ENCODE measurements around the gene STH. TPM values are rescaled to one million over a fixed set of nuclear protein-coding genes. Genes with fewer than 3 reads are reported as not detected.

STH gene
- polyA plus RNA-seq, 1 experiment = not detected

- Histone ChIP-seq H3K4me3 (ENCODE audit: low read depth, low read length) (no peak overlapping the region), H3K9me3 (ENCODE audit: control insufficient read depth, insufficient read depth, low read length) (no peaks in the 10 kb centered on the region), H3K27me3 (ENCODE audit: control insufficient read depth, insufficient read depth, low read length) (peaks cover 22% of the 10 kb centered on the region), H3K27ac (ENCODE audit: low read depth, low read length) (no peak overlapping the region)
- ChIA-PET CTCF (interaction anchor here (1.1 to 2.4 kb wide), 2 partner anchors 14 to 39 kb away, joined by 4 to 8 read pairs; no protein-coding TSS in a partner anchor), POLR2A (no interaction called here)
- DNase-seq (ENCODE audit: low read depth, low spot score) = no peak
- no peak for TF ChIP-seq CTCF (IDR thresholded peaks at IDR 0.05; ENCODE audit: low read depth, low read length)
These were observed 11.3 kb upstream of the STH start for GRCh38 chr17:45987706-45988105.

DNA sequence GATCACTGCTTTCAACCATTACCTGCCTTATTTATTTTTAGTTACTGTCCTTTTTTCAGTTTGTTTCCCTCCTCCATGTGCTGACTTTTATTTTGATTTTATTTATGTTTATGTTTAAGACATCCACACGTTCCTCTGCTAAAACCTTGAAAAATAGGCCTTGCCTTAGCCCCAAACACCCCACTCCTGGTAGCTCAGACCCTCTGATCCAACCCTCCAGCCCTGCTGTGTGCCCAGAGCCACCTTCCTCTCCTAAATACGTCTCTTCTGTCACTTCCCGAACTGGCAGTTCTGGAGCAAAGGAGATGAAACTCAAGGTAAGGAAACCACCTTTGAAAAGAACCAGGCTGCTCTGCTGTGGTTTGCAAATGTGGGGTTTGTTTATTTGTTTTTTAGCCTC, 9.3 kb upstream of the STH start:
- H3K4me3 ChIP-seq (ENCODE audit: low read depth, low read length) = no peak overlapping the region
- no peak for DNase-seq (ENCODE audit: low read depth, low spot score)
- peaks cover 13% of the 10 kb centered on the region for H3K27me3 ChIP-seq (ENCODE audit: control insufficient read depth, insufficient read depth, low read length)
- H3K9me3 ChIP-seq (ENCODE audit: control insufficient read depth, insufficient read depth, low read length) = no peaks in the 10 kb centered on the region
- no peak overlapping the region for H3K27ac ChIP-seq (ENCODE audit: low read depth, low read length)
- POLR2A ChIA-PET = no interaction called here
- CTCF ChIA-PET = interaction anchor here (1.1 to 2.0 kb wide), 4 partner anchors 13 to 297 kb away, joined by 4 to 9 read pairs (median 4); no protein-coding TSS in a partner anchor
- no peak for TF ChIP-seq CTCF (IDR thresholded peaks at IDR 0.05; ENCODE audit: low read depth, low read length)

- Histone ChIP-seq H3K4me3 (ENCODE audit: low read depth, low read length) (no peak overlapping the region), H3K9me3 (ENCODE audit: control insufficient read depth, insufficient read depth, low read length) (no peaks in the 10 kb centered on the region), H3K27ac (ENCODE audit: low read depth, low read length) (no peak overlapping the region), H3K27me3 (ENCODE audit: control insufficient read depth, insufficient read depth, low read length) (peaks cover 10% of the 10 kb centered on the region)
- CTCF ChIA-PET = interaction anchor here (1.1 to 2.0 kb wide), 4 partner anchors 11 to 296 kb away, joined by 4 to 9 read pairs (median 4); no protein-coding TSS in a partner anchor
- no peak for DNase-seq (ENCODE audit: low read depth, low spot score)
- POLR2A ChIA-PET = no interaction called here
- peak; percentile 19 for TF ChIP-seq CTCF (IDR thresholded peaks at IDR 0.05; ENCODE audit: low read depth, low read length)
These were observed 8.2 kb upstream of the STH start for GRCh38 chr17:45990886-45991285.

DNA sequence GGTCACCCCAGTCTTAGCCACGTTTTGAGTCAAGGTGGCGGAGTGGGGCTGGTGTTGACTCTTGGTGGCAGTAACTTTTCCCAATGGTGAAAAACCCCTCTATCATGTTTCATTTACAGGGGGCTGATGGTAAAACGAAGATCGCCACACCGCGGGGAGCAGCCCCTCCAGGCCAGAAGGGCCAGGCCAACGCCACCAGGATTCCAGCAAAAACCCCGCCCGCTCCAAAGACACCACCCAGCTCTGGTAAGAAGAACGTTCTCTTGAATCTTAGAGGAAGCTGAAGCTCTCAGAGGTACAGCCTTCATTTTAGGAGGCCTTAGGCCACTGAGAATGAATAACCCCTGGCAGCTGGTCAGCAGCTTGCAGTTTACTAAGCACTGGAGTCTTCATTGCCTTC, 7.7 kb upstream of the STH start:
- ChIA-PET POLR2A (no interaction called here), CTCF (interaction anchor here (1.7 to 2.0 kb wide), 2 partner anchors 42 to 295 kb away, joined by 5 to 9 read pairs; no protein-coding TSS in a partner anchor)
- TF ChIP-seq CTCF (IDR thresholded peaks at IDR 0.05; ENCODE audit: low read depth, low read length) = no peak
- no peak overlapping the region for H3K4me3 ChIP-seq (ENCODE audit: low read depth, low read length)
- H3K9me3 ChIP-seq (ENCODE audit: control insufficient read depth, insufficient read depth, low read length) = no peaks in the 10 kb centered on the region
- no peak overlapping the region for H3K27ac ChIP-seq (ENCODE audit: low read depth, low read length)
- DNase-seq (ENCODE audit: low read depth, low spot score) = no peak
- H3K27me3 ChIP-seq (ENCODE audit: control insufficient read depth, insufficient read depth, low read length) = peaks cover 12% of the 10 kb centered on the region

GRCh38 chr17:45992175-45992574, 6.9 kb upstream of the STH start:
- Histone ChIP-seq H3K4me3 (ENCODE audit: low read depth, low read length) (no peak overlapping the region), H3K27me3 (ENCODE audit: control insufficient read depth, insufficient read depth, low read length) (peaks cover 16% of the 10 kb centered on the region), H3K27ac (ENCODE audit: low read depth, low read length) (no peak overlapping the region), H3K9me3 (ENCODE audit: control insufficient read depth, insufficient read depth, low read length) (no peaks in the 10 kb centered on the region)
- TF ChIP-seq CTCF (IDR thresholded peaks at IDR 0.05; ENCODE audit: low read depth, low read length) = no peak
- CTCF ChIA-PET = no interaction called here
- POLR2A ChIA-PET = no interaction called here
- no peak for DNase-seq (ENCODE audit: low read depth, low spot score)

Measured in AG04450 (cell line).